Measurements from ENCODE around the gene ADAM19.

The ADAM19 gene

DNA sequence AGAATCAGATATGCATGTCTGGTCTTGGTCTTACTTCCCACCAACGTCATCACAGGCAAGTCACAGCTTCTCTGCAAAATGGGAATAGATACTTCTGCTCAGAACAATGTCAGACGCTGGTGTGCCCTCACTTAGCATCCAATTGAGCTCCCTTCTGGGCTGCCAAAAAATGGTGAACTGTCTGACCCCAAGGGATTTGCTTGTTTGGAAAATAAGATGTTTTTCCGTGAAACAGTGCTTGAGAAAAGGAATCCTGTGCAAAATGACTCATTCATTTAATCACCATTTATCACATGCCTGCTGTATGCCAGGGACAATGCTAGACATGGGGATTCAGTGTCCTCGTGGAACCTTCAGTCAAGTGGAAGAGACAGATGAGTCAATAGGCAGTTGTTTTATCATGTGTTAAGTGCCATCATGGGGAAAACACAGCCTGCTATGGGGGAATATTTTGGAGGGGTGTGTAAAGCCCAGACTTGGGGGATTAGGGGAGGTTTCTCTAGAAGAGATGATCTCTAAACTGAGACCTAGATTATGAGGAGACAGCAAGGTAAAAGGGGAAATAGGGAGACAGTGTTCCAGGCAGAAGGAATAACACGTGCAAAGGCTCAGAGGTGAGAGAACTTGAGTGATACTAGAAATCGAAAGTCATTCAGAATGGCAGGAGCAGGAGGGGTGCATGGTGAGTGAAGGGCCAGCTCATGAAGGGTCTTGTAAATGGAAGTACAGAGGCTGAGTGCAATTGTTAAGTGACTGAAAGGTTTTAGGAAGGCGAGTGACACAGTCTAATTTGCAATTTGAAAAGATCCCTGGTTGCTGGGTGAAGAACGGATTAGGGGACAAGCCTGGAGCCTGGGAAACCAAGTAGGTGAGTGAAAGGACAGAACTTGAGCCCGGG, 111.7 kb downstream of the ADAM19 start:
- no peak for TF ChIP-seq POLR2A (IDR thresholded peaks at IDR 0.05; ENCODE audit: low read depth, low read length)
- no peak for DNase-seq (ENCODE audit: insufficient read length, low spot score)
- FAIRE-seq, result no peak

DNA sequence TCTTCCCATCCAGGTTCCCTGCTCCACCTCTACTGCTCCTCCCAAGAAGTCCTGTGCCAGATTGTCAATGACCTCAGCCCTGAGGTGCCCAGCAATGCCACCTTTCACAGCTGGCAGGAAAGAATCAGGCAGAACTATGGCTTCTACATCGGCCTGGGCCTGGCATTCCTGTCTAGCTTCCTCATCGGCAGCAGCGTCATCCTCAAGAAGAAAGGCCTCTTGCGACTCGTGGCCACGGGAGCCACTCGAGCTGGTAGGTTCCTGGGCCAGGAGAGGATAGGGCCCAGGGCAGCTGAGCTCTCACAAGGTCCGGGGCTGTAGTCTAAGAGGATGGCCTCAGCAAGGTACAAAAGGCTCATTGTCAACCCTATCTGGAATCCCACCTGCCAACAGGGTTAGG, 112.5 kb downstream of the ADAM19 start:
- no peak for TF ChIP-seq POLR2A (IDR thresholded peaks at IDR 0.05; ENCODE audit: low read depth, low read length)
- FAIRE-seq (no peak), DNase-seq (ENCODE audit: insufficient read length, low spot score) (no peak)

DNA sequence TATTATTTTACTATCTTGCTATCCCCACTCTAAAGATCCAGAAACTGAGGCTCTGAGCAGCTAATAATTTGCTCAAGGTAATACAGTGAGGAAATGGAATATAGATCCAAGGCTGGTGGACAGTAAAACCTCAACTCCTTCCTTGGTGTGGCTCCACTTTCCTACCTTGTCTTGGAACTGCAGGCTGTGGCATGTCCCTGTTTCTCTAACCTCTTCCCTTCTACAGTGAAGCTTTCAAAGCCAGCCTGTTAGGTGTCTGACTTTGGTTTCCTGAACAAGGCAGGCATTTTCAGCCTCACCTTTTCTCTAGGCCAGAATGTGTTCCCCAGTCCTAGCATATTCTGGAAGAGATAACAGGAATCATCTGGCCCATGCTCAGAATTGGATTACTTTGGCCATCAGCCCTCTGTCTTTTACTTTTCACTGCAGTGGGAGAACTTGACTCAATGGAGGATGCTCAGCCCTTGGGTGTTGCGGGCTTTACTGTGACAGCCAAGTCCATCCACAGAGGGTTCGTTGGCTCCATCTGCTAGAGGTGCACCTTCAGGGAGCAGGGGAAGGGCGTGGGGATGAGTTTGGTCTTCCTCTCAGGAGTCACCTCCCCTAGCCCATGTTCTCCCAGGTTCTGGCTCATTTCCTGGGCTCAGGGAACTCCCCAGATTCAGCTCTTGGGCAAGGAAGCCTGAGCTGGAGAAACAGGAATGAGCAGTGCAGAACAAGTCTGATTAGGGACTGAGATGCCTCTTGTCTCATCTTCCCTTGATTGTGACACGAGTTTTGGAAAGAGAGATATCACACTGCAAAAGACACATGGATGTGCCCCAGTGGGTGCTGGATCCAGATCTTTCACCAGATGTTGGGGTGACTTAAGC, 114.4 kb downstream of the ADAM19 start:
- FAIRE-seq (no peak), DNase-seq (ENCODE audit: insufficient read length, low spot score) (no peak)
- no peak for TF ChIP-seq POLR2A (IDR thresholded peaks at IDR 0.05; ENCODE audit: low read depth, low read length)

DNA sequence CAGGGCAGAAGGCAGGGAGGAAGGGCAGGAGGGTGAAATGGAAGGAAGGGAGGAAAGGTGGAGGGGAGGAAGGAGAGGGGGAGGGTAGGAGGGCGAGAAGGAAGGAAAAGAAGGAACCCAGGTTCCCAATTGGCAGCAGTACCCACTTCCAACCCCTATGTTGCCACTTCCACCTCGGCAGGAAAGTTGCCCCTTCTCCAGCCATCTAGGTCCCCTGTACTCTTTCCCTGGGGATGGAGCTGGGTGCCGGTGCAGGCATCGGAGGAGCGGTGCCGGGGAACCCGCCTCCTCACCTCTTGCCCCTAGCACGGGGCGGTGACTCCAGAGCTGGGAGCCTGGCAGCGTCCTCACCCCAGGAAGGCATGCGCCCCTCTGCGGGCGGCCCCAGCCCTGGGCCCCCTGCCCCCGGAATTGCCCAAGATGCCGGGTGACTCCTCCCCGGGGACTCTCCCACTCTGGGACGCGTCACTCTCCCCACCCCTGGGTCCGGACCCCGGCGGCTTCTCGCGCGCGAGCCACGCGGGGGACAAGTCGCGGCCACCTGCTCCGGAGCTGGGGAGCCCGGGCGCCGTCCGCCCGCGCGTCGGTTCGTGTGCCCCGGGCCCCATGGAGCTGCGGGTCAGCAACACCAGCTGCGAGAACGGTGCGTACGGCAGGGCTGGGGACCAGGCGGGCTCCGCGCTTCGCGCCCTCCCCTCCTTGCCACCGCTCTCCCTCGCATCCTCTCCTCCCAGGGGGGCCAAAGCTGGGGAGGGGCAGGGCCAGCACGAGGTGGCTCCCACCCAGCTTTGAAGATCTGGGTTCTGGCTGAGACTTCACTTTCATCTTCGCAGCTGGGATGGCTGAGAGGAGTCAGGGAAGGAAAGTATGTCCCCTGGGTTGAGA, 115.6 kb downstream of the ADAM19 start, which contains the start of gene NIPAL4:
Gene NIPAL4 (plus strand): TSS at position 499 of the 885 bp plus-strand sequence. CDS start 108 bp downstream, at position 607.
- FAIRE-seq, result no peak
- DNase-seq (ENCODE audit: insufficient read length, low spot score), result no peak
- TF ChIP-seq POLR2A (IDR thresholded peaks at IDR 0.05; ENCODE audit: low read depth, low read length), result no peak

DNA sequence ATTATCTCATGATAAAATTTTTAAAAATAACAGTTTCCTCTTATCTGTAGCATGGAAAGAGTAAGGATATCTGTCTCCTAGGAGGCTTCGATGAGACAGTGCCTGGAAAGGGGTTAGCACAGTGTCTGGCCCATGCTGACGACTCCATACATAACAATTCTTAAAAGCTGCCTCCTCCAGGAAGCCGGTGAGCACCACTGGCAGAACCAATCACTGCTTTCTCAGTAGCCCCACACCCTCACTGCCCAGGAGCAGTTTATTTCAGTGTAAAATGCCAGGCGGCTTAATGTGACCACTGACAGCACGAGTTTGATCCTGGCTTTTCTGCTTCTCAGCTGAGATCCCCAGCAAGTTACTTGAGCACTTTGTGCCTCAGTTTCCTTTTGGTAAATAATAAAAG, 116.7 kb downstream of the ADAM19 start:
- TF ChIP-seq POLR2A (IDR thresholded peaks at IDR 0.05; ENCODE audit: low read depth, low read length), result no peak
- FAIRE-seq (no peak), DNase-seq (ENCODE audit: insufficient read length, low spot score) (no peak)

DNA sequence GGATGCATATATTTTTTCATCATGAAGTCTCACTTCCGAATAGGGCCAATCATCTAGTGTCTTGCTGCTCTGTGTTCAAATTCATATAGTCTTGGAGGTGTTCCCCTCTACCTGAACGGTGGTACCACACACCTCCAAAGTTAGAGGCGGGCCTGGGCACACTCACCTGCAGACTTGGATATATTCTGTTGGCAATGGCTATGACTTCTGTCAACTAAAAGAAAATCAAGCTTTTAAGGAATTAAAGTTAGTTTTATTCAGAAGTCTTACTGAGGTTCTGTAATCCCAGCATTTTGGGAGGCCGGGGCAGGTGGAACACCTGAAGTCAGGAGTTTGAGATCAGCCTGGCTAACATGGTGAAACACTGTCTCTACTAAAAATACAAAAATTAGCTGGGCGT, 118.2 kb downstream of the ADAM19 start:
- FAIRE-seq, result no peak
- DNase-seq (ENCODE audit: insufficient read length, low spot score), result no peak
- TF ChIP-seq POLR2A (IDR thresholded peaks at IDR 0.05; ENCODE audit: low read depth, low read length), result no peak

DNA sequence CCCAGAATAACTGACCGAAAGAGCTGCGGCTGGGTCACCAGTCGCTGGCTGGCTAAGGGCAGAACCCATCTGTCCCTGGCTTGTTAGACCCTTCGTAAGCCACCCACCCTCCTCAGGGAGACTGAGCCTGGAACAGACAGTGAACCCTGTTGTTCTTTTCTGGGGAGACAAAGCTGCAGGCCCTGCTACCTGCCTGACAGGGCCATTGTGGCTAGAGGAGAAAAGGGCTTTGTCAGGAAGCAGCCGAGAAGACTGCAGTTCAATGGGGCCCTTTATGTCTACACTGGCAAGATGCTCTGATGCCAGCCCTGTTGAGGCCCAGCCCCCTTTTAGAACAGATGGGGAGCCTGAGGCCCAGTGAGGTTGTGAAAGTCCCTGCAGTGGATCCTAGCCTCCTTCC, 119.3 kb downstream of the ADAM19 start:
- no peak for DNase-seq (ENCODE audit: insufficient read length, low spot score)
- FAIRE-seq, result no peak
- no peak for TF ChIP-seq POLR2A (IDR thresholded peaks at IDR 0.05; ENCODE audit: low read depth, low read length)

DNA sequence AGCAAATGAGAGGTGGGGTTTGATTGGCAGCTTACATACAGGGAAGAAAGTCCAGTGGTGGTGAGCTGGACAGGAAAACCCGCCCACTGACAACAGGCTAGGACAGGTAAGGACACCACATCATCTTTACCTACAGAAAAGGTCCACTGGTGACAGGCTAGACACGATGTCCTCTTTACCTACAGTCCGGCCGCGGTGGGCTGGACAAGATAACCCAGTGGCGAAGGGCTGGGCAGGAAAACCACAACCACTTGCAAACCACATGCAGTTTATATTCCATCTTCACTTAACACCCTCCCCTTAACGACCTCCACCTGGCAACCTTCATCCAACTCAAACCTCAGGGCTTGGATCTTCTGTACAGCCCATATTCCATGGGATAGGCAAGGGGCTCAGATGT, 120.5 kb downstream of the ADAM19 start:
- no peak for DNase-seq (ENCODE audit: insufficient read length, low spot score)
- TF ChIP-seq POLR2A (IDR thresholded peaks at IDR 0.05; ENCODE audit: low read depth, low read length), result no peak
- FAIRE-seq, result no peak

DNA sequence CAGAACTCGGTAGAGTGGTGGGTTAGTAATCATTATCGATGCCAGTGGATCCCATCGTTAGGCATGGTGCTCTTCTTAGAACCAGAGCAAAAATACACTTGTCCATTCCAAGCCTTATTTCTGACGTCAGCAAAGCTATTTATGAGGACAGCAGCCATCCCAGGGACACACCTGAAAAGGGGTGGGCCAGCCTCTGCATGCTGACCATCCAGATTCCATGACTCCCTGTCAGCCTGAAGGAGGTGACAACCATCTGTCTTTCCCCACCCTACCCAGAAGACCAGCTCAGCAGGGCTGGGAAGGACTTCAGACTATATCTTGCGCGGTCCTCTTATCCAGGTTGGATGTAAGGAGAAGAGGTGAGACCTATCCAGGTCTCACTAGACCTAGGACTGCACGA, 121.3 kb downstream of the ADAM19 start:
- no peak for FAIRE-seq
- no peak for DNase-seq (ENCODE audit: insufficient read length, low spot score)
- TF ChIP-seq POLR2A (IDR thresholded peaks at IDR 0.05; ENCODE audit: low read depth, low read length), result no peak

DNA sequence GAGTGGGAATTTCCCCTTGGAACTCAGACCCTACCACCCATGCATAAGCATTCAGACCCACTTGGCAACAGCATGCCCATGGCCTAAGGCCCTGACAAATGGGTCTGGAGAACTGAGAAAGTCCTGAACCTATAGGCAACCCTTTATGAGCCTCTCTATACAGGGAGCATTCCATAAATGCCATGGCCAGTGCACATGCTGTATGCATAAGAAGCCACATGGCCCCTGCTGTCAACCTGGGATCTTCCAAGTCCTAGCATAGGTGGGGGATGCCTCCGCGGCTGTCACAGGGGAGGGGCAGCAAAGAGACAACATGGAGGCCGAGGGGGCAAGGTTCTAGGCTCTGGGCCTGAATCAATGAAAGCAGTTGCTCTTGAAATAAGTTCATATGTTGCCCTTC, 123.8 kb downstream of the ADAM19 start:
- DNase-seq (ENCODE audit: insufficient read length, low spot score), result no peak
- TF ChIP-seq POLR2A (IDR thresholded peaks at IDR 0.05; ENCODE audit: low read depth, low read length), result no peak
- FAIRE-seq, result no peak

DNA sequence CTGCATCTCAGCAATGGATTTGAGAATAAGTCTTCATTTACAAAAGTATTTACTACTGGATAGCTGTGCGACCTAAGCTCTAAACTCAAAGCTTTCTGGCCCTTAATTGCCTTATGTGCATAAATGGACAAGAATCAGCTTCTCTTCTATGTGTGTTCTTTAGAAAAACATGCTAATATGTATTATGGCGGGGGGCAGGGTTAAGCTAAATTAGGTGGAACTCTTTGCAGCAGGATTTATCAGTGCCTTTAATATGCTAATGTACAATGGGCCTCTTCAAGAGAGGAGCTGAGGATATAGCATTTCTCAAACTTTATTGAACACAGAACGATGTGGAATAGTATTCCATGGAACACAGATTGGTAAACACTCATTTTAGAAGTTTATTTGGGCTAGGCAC, 125.6 kb downstream of the ADAM19 start:
- DNase-seq (ENCODE audit: insufficient read length, low spot score) (no peak), FAIRE-seq (no peak)
- no peak for TF ChIP-seq POLR2A (IDR thresholded peaks at IDR 0.05; ENCODE audit: low read depth, low read length)

DNA sequence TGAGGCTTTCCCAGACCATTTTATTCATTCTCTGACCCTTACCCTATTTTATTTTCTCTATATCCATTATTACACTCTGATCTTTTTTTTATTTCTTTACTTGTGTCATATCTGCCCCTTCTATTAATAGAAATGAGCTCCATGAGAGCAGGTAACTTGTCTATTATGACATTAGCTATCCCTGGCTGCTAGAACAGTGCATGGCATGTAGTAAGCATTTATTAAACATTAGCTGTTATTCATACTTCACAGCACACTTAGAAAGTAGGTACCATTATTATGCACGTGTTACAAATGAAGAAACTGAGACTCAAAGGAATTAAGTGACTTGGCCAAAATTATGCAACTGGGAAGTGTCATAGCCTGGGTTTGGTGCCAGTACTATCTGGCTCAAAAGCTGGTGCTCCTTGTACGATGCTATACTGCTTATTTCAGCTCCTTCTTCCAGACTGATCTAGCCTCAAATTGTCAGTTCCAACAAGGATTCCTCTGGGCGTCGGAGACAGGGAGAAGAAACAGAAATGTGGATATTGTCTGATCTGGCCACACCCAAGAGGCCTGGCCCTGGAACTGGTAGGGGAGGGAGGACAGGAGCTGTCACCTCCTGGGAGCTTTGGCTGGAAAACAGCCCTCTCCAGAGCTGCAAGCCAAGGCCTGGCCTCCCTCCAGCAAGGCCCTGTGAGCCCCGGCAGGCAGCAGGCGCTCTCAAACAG, 126.4 kb downstream of the ADAM19 start:
- TF ChIP-seq POLR2A (IDR thresholded peaks at IDR 0.05; ENCODE audit: low read depth, low read length), result no peak
- no peak for FAIRE-seq
- DNase-seq (ENCODE audit: insufficient read length, low spot score), result no peak

DNA sequence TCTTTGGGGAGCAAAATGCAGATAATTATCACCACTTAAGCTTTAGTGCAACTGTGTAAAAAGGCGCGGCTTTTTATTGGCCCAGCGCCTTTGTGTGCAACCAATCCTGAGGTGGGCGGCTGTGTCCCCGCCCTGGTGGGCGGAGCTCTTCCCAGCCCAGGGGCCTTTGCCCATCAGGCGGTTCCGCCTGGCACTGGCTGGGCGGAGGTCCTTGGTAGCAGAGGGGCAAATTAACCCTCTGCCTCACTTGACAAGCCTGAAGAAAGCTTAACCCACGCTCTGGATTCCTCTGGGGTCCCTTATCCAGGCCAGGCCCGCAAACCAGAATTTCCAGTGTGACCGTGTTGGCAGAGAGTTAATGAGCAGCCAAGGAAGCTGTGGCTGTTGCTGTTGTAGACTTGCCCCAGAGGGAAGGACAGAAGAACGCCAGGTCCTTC, 128.4 kb downstream of the ADAM19 start:
- DNase-seq (ENCODE audit: insufficient read length, low spot score), result no peak
- no peak for FAIRE-seq

More for the DNA sequence above, 128.4 kb downstream of the ADAM19 start:
- no peak for TF ChIP-seq POLR2A (IDR thresholded peaks at IDR 0.05; ENCODE audit: low read depth, low read length)
